AG09319 (cell line): ENCODE measurements around the gene USP32.

Source experiments
- DNase-seq: peaks from one replicate; pipeline ENCODE4 v3.0.0-alpha.2; 2010; ENCODE audit warnings: low read depth; ENCODE audit errors: extremely low read depth
- CTCF ChIP-seq: IDR thresholded peaks from 2 replicates; pipeline ENCODE4 v1.5.1; 2011; ENCODE audit warnings: low read depth, mild to moderate bottlenecking, inconsistent platforms, low read length, moderate library complexity

USP32 gene

GRCh38 chr17:60165971-60166370, 226.0 kb downstream of the USP32 start:
- no peak for TF ChIP-seq CTCF
- no peak for DNase-seq

GRCh38 chr17:60165223-60165622, 226.7 kb downstream of the USP32 start:
- DNase-seq: no peak
- no peak for TF ChIP-seq CTCF

- TF ChIP-seq CTCF: no peak
- DNase-seq: no peak
These were observed 227.2 kb downstream of the USP32 start for GRCh38 chr17:60164697-60165096.

GRCh38 chr17:60164164-60164563, 227.8 kb downstream of the USP32 start:
- no peak for TF ChIP-seq CTCF
- no peak for DNase-seq

GRCh38 chr17:60163108-60163784, 228.7 kb downstream of the USP32 start:
- no peak for TF ChIP-seq CTCF
- no peak for DNase-seq

GRCh38 chr17:60161598-60162330, 230.2 kb downstream of the USP32 start:
- DNase-seq: no peak
- no peak for TF ChIP-seq CTCF

GRCh38 chr17:60160829-60161501, 231.0 kb downstream of the USP32 start:
- TF ChIP-seq CTCF: no peak
- DNase-seq: no peak
